NCI-H146 treated with DMSO at 0.1 percent for 48 hours (cell line): ENCODE data around the gene CLIC4.
A peak's percentile ranks its signal among the peaks of the same experiment; 100 is the strongest.
"Not testable (repeated sequence)": the region's sequence is repeated elsewhere in the genome, so short reads cannot be mapped to it uniquely, and the experiment has no call there.

Experiments used
- DNase-seq: peaks from one replicate; lab custom pipeline; 2025; ENCODE audit not compliant: unreplicated experiment; lab: John Stamatoyannopoulos, UW

Gene CLIC4

DNA sequence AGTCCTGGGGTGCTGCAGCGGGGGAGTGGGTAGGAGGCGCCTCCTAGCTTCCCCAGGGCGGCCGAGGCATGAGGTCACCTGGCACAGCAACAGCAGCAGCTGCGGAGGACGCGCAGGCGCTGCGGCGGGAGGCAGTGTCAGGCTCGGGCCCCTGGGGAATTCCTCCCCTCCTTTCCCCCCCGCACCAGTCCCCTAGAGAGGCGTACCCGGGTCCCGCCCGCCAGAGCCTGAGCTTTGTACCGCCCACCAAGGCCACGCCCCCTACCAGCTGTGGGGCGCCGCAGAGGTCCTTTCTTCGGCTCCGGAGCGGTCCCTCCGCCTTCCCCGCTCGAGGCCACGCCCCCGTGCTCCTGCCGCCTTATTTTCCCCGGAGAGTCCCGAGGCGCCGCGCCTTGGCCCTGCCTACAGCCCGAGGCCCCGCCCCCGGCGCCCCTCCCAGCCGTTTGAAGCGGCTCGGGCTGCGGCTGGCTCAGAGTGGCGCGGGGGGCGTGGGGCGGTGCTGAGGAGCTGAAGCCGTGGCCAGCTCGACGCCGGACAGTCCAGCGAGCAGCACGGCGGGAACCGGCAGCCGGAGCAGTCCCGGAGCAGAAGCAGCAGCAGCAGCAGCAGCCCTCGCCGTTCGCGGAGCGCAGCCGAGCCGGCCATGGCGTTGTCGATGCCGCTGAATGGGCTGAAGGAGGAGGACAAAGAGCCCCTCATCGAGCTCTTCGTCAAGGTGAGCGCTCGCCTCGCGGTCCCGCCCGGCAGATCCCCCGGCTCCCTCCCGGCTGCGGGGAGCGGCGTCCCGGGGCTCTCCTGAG is at the start of gene CLIC4:
Gene CLIC4, plus strand, starts transcription at position 537 of the 800 bp plus-strand sequence. Its CDS starts 107 bp downstream, at position 644.
- DNase-seq = peak; percentile 89

DNA sequence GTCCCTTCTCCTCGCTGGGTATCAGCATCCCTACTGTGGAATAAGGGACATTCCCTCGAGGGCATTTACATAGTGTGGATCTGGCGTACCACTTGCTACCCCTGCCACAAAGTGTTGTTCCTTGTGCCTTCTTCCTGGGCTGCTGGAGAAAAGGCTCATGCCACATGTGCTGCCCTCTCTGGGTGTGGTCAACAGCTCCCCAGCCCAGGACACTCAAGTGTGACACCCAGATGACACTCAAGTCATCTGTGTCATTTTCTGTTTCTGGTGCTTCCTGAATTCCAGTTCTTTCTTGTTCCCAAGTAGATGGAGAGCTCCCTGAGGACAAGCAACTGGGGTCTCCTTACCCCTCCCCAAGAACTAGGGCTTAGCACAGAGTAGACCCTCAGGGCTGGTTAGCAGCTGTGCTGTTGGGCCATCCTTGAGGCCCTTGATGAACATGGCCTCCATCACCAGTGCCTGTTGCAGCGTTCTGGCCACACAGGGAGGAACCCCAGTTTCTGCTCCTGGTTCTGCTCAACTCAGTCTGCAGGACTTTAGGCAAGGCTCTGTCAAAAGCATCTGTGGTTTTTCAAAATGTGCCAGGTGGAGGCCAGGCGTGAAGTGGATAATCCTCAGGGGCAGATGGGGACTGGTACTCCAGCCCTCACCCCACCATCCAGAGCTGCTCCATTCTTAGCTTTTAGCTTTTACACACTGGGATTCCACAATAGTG is 49.0 kb upstream of the CLIC4 start:
- DNase-seq = no peak

DNA sequence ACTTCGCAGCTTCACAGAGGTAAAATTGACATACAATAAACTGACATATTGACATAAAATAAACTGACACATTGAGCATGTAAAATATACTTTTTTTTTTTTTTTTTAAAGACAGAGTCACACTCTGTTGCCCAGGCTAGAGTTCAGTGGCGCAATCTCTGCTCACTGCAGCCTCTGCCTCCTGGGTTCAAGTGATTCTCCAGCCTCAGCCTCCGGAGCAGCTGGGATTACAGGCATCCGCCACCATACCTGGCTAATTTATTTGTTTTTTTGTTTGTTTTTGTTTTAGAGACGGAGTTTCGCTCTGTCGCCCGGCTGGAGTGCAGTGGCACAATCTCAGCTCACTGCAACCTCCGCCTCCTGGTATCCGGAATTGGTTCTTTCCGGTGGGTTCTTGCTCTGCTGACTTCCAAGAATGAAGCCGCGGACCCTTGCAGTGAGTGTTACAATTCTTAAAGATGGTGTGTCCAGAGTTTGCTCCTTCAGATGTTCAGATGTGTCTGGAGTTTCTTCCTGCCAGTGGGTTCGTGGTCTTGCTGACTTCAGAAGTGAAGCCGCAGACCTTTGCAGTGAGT is 48.4 kb upstream of the CLIC4 start:
- no peak for DNase-seq

DNA sequence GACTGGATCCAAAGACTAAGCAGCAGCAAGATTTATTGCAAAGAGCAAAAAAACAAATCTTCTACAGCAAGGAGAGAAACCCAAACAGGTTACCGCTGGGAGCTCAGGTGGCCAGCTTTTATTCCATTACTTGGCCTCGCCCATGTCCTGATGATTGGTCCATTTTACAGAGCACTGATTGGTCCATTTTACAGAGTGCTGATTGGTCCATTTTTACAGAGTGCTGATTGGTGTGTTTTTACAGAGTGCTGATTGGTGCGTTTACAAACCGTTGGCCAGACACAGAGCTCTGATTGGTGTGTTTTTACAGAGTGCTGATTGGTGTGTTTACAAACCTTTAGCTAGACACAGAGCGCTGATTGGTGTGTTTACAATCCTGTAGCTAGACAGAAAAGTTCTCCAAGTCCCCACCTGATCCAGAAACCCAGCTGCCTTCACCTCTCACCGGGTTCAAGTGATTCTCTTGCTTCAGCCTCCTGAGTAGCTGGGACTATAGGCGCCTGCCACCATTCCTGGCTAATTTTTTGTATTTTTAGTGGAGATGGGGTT is 47.7 kb upstream of the CLIC4 start:
- DNase-seq = not testable (repeated sequence)

DNA sequence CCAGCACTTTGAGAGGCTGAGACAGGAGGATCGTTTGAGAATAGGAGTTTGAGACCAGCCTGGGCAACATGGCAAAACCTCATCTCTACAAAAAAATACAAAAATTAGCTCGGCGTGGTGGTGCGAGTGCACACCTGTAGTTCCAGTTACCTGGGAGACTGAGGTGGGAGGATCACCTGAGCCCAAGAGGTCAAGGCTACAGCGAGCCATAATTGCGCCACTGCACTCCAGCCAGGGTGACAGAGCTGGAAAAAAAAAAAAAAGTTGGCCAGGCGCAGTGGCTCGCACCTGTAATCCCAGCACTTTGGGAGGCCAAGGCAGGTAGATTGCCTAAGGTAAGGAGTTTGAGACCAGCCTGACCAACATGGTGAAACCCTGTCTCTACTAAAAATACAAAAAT is 46.9 kb upstream of the CLIC4 start:
- DNase-seq = not testable (repeated sequence)

DNA sequence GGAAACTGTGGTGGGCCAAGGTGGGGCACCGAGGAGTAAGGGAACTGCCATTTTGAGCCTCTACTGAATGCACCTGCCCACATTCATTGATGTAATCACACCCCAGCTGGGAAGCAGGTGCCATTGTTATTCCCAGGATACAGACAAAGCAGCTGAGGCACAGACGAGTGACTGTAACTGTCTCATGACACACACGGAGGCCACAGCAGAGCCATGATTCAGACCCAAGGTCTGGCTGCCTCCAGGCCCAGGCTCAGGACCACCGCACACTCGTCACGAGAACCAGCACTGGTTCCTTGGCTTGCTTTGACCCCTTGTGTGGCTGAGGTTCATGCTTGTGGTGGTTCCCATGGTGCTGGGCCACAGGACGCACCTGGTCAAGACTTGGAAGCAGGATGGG is 45.6 kb upstream of the CLIC4 start:
- peak; percentile 15 for DNase-seq

DNA sequence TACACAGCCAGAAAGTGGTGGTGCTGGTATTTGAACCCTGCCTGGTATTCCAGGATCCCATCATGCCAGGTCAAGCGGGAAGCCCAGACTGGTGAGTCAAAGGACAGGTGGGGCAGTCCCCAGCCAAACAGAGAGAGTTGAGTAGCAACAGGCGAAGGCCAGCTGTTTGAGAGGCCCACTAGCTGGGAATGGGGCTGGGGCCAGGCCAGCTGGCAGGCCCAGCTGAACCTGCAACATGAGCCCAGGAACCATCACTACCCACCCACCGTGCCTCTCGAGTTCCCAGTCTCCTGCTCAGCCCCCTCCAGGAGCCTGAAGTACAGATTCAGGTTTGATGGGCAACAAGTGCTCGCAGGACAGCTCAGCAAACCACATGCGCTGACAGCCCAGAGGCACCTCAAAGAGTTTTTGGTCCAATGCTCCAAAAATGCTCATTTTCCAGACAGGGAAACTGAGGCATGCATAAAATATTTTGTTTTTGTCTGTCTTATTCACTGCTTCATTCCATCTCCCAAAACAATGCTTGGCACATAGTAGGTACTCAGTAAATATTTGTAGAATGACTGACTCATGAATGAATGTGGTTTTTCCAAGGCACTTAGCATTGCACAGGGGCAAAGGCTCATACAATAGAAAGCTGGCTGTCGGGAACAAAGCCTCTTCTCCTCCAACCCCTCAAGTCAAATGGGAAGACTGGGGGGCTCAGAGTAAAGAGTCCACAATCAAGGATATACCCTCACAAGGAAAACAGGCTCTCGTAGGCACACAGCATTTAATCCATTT is 42.5 kb upstream of the CLIC4 start:
- DNase-seq = no peak

DNA sequence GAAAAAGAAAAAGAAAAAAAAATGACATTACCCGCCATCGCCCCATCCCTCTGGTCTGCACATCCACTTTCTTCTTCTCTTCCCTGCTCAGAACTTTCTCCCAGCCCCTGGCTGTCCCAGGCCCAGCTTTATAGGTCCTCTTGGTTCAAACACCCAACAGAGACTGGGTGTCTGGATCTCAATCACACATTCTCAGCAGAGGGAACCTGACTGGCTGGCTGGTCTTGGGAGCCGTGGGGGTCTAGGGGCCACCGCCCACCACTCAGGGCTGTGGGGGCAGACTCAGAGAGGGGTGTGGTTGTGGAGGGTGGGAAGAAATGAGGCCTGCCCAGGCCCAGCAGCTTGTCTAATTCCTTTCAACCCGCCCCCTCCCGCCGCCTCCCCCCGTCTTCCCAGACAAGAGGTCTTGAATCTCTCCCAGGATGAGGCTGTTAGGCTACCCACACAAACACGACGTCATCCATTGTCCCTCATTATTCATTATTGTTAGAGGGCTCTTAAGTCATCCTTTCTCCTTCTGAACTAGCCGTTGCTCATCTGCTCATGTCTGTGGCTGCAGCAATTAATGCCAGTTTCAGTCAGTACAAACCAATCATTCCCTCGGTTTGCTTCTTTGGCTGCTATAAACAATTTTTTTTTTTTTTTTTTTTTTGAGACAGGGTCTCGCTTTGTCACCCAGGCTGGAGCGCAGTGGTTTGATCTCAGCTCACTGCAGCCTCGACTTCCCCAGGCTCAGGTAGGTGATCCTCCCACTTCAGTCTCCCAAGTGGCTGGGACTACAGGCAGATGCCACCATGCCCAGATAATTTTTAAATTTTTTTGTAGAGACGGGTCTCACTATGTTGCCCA is 40.6 kb upstream of the CLIC4 start:
- no peak for DNase-seq

DNA sequence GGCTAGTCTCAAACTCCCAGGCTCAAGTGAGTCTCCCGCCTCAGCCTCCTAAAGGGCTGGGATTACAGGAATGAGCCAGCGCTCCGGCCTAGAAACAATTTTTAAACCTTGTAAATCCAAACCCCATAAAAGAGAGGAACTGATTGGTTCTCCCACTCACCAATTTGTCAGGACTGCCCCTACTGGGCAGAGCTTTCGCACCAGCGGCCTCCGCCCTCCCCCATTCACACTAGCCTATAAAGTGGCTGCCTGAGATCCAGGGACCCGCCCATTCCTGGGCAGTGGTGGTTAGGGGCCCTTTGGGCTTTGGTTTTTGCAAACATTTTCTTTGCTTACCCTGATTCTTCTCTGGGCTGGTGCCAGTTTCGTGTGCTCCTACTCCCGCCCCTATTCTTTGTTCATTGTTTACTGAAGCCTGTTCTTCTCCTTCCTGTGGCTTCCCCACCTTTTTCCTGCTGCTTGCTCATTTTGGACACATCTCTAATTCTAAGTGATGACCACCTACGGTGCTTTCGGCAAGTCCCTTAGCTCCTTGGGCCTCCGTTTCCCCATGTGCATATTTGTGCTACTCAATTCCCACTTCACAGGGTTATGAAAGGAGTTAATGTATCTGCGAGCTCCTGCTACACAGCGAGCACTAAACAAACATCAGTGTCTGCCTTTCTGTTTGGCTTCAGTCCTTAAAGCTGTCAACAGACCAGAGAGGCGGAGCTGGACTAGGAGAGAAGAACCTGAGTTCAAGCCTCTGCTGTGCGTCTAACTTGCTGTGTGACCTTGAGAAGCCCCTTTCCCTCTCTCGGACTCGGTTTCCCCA is 39.8 kb upstream of the CLIC4 start:
- DNase-seq = peak; percentile 78

DNA sequence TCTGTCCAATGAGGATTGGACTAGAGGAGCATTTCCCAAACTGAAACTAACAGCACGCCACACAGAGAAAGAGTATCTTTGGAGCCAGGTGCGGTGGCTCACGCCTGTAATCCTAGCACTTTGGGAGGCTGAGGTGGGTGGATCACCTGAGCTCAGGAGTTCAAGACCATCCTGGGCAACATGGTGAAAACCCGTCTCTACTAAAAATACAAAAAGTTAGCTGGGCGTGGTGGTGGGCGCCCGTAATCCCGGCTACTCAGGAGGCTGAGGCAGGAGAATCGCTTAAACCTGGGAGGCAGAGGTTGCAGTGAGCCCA is 39.2 kb upstream of the CLIC4 start:
- DNase-seq = not testable (repeated sequence)

DNA sequence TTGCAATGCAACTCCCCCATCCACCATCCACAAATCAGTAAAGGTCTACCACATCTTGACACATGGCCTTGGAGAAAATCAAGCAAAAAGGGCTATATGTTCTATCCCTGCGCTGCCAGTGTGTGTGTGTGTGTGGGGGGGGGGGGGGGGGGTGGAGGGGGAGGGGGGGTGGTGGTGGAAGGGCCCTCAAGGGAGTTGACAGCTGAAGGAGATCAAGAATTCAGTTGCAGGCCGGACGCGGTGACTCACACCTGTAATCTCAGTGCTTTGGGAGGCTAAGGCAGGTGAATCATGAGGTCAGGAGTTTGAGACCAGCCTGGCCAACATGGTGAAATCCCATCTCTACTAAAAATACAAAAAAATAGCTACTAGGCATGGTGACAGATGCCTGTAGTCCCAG is 37.6 kb upstream of the CLIC4 start:
- no peak for DNase-seq

DNA sequence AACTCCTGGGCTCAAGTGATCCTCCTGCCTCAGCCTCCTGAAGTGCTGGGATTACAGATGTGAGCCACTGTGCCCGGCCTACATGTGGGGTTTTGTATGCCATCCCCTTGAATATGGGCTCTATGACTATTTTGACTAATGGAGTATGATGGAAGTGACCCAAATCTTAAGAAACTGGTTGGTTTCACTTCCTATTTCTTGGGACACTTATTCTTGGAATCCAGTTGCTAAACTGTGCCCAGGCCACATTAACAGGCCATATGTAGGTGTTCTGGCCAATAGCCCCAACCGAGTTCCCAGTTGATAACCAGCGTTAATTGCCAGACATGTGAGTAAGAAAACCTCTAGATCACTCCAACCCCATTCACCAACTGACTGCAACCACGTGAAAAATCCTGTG is 36.3 kb upstream of the CLIC4 start:
- no peak for DNase-seq

DNA sequence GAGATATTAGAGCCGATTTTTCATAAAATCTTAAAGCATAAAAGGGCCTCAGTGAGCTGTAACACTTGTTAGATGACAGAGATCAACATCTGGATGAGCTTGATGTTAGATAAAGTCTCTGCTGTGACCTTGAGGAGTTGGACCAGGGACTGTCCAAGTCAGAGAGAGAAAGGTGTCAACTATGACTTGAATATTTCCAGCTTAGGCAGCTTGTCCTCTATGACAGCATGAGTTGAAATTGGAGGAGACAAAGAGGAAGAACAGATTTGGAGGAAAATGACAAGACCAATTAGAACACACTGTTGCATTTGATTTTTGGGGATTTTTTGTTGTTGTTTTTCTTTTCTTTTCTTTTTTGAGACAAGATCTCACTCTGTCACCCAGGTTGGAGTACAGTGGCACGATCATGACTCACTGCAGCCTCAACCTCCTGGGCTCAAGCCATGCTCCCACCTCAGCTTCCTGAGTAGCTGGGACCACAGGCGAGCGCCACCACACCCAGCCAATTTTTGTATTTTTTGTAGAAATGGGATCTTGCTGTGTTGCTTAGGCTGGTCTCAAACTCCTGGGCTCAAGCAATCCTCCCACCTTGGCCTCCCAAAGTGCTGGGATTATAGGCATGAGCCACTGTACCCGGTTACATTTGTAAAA is 35.3 kb upstream of the CLIC4 start:
- DNase-seq = no peak

DNA sequence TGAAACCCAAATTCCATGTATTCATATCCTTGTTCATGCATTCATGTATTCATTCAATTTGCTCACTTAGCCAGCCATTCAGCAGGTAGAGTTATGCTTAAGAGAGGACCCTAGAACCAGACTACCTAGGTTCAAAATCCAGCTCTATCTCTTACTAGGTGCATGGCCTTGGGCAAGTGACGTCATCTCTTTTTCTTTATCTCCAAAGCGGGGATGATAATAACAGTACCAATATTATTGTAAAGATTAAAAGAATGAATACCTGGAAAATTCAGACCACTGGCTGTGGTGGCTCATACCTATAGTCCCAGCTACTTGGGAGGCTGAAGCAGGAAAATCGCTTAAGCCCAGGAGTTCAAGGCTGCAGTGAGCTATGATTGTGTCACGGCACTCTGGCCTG is 33.9 kb upstream of the CLIC4 start:
- DNase-seq = no peak

DNA sequence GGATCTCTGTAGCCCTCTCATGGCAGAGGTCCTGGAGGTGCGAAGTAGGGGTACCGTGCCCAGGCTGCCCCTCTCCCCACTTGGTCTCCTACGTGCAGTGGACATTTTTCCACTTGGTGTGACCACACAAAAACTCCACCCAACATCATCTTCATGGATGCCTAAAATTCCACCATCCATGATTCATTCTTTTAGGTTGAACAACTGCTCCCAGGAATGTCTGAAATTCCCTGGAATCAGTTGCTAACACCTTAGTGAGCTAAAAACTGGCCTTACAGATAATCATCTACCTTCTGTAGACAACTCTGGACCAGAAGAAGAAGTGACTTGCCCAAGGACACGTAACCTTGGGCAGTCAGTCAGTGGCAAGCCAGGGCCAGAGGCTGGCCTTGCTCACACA is 32.1 kb upstream of the CLIC4 start:
- DNase-seq = no peak

DNA sequence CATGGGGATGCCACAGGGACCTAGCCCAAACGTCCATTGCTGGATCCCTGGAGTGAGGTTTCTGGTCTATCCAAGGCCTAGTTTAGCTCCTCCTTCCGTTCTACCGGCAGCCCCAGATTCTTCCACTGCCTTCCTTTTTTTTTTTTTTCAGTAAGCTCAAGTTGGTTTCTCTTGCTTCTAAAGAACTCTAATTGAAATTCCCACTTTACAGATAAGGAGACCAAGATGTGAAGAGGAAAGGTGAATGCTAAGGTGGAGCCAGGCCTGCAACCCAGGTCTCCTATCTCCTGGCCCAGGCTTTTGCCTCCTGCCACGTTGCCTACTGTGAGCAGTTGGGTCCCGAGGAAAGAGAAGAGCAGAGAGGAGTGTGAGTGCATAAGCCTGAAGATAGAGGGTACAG is 31.5 kb upstream of the CLIC4 start:
- no peak for DNase-seq

DNA sequence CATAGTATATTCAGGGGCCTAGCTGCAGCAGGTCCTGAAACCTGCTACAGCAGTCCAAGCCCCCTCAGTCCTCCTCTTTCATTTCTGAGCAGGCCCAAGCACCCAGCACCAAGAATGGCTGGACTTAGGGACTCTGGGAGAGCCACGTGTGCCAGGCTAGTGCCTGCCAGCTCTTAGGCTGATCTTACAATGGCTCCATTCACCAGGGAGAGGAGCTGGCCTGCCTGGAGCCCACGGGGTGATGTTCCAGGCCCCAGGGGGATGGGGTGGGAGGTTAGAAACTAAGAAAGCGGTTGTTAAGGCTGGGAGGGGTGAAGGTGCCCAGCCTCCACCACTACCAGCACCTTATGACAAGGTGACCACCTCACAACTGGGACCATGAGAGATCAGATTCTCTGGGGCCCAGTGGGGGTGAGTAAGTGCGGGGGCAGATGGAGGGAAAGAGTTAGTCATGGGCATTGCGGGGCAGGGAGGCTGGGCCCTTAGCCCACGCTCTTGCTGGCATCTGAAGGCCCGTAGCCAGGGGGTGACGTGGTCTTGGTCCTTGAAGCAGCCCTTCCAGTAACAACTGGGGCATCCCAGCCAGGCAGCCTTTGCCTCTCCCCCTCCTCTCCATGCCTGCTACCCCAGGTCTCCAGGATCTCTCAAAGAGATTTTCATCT is 30.3 kb upstream of the CLIC4 start:
- no peak for DNase-seq

DNA sequence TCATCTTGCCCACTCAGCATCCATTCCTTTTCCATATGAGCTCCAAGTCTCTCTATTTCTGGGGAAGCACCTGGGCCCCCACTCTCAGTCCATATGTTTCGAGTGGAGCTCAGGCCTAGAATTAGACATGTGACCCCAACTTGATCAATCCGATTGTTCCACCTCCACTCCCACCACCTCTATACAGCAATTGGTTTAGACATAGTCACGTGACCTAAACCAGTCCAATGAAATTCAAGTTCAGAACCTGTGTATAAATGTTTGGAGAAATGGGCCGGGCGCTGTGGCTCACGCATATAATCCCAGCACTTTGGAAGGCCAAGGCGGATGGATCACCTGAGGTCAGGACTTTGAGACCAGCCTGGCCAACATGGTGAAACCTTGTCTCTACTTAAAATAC is 29.6 kb upstream of the CLIC4 start:
- no peak for DNase-seq
